ENCODE results near the gene MPST. TPM values are rescaled to one million over a fixed set of nuclear protein-coding genes. Genes with fewer than 3 reads are reported as not detected.
"Not testable (repeated sequence)": the region's sequence is repeated elsewhere in the genome, so short reads cannot be mapped to it uniquely, and the experiment has no call there.

Gene MPST
- polyA plus RNA-seq (ENCODE audit: insufficient read length in 3 of 3), result 10 to 100 TPM; 40.1 to 51.8 (median 45.6) TPM

DNA sequence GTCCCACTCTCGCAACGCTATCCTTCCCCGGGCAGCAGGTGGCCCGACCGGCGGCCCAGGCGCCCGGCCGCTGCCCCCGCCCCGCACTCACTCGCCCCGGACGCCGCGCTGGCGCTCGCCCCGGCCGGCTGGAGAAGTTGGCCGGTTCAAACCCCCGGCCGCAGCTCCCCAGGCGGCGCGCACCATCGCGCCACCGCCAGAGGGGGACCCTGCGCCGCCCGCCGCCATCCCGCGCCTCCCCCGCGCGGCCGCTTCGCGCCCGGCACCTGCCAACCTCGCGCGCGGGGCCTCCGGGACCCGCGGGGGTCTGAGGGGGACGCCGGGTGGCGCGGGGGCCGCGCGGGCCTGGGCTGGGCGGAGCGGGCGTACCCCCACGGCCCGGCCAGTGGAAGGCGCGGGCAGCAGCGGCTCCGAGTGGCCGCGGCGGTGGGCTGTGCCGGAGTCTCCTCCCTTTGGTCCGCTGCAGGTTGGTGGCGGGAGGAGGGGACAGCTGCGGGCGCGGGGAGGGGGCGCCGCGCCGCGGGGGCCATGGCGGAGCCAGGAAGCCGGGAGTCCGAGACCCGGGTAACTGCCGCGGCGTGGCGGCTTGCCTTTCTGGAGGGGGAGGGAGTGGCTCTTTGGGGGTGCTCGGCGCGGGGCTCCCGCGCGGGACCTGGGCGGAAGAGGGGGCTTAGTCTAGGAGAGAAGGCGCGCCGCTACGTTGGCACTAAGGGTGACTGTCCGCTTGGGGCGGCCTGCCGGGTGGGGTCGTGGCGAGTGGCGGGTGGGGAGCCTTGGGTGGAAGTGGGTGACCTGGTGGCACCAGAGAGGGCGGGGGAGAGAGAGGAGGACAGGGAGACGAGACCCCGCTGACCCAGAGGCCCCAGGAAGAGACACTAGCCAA is at the start of gene MPST, which contains the start of gene TST:
Gene MPST (plus strand): TSS at position 434 of the 883 bp plus-strand sequence. CDS start 95 bp downstream, at position 529.
Gene TST (minus strand): TSS at position 139 of the 883 bp plus-strand sequence. CDS start 715 bp downstream, outside the sequence.
- peak in 1 of 3 donors; percentile 70 for DNase-seq (ENCODE audit: low read depth in 3 of 3, low spot score in 2 of 3)

DNA sequence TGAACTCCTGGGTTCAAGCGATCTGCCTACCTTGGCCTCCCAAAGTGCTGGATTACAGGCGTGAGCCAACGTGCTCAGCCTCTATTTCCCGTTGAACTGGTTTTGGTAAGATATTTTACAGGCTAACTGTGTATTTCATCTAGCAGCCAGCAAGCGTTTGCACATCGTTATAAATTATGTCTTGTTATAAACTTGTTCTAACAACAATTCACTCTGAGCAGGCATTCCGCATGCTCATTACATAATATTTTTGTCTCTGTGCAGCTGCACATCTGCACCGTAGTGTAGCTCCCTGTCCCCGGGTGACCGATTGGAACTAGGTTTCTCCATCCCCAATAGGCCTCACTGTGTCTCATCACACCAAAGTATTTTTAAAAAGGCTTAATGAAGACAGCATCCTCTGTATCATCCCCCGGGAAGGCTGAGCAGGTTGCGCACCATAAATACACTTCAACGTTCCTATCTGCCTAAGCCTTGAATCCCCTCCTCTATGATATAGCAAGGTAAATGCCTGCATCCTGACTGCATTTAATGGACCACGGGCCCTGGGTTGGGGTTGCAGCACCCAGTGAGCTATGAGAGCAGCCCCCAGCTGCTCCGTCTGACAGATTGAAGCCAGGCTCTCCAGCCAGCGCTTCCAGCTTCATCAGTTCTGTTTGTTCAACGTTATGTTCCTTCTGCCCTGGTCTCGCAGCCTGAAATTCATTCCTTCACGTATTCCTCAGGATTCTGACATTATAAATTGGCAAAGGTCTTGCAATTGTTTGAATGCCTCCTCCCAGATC is 48.0 kb upstream of the MPST start:
- no peak for DNase-seq (ENCODE audit: low read depth in 3 of 3, low spot score in 2 of 3)

DNA sequence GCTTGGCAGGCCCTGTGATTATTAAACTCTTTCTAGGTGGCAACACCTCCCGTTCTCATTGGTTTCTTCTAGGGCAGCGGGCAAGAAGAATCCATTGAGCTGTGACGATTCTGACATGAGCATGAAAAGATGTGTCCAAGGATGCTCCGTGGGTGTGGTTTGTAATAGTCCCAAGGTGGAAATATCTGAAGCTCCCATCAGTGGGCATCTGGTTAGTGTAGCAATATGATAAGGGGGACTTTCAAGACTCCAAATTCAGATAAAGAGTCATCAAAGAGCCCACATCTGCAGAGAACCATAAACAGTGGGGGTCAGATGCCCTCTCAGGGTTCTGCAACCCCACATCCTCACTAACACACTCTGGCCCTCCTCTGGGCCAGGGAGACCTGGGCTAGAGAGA is 42.9 kb upstream of the MPST start:
- DNase-seq (ENCODE audit: low read depth in 3 of 3, low spot score in 2 of 3), result no peak

DNA sequence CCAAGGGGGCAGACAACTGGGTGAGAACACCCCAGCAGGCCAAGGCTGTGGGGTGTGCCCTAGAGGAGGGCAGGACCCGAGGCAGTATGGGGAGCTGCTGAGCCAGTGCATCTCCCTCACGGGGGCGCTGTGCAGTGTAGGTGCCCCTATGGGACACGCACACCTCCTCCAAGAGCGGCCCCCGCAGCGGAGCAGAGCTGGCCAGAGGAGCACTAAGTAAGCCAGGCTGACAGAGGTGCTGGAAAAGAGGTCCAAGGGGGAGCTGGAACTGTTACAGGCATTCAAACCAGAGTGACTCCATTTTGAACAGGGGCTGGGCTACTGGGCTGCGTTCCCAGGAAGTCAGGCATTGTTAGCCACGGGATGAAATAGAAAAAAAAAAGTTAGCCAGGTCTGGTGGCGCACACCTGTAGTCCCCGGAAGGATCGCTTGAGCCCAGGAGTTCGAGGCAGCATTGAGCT is 42.1 kb upstream of the MPST start:
- DNase-seq (ENCODE audit: low read depth in 3 of 3, low spot score in 2 of 3), result no peak

DNA sequence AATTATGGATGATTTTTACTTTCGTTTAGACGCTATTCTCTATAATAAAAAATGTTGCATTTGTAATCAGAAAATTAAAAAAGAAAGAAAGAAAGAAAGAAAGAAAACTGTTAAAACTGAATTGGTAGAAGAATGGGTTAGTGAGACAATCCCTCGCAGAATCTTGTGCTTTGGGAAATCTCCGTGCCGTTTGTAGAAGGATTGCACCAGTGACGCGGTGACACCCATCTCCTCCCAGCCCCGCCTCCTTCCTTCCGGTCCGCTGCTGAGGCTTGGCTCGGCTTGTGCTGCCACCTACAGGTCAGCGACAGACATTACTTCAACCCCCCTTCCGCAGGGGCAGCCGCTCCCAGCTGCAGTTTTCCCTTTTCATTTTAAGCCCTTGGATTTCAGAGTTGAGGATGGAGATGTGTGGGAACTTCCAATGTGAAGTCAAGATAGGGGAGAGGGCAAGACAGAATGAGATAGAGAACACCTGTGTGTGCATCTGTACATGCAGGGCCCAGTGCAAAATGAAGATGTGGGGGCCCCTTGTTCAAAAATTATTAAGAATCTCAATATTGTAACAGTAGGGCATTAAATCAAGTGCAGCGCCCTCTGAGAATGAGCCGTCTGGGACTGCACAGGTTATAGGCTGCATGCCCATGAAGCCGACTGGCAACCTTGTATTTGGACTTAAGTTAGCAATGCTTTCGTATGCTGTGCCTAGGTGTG is 41.4 kb upstream of the MPST start:
- peak; percentile 58 to 77 (median 68) for DNase-seq (ENCODE audit: low read depth in 3 of 3, low spot score in 2 of 3)

DNA sequence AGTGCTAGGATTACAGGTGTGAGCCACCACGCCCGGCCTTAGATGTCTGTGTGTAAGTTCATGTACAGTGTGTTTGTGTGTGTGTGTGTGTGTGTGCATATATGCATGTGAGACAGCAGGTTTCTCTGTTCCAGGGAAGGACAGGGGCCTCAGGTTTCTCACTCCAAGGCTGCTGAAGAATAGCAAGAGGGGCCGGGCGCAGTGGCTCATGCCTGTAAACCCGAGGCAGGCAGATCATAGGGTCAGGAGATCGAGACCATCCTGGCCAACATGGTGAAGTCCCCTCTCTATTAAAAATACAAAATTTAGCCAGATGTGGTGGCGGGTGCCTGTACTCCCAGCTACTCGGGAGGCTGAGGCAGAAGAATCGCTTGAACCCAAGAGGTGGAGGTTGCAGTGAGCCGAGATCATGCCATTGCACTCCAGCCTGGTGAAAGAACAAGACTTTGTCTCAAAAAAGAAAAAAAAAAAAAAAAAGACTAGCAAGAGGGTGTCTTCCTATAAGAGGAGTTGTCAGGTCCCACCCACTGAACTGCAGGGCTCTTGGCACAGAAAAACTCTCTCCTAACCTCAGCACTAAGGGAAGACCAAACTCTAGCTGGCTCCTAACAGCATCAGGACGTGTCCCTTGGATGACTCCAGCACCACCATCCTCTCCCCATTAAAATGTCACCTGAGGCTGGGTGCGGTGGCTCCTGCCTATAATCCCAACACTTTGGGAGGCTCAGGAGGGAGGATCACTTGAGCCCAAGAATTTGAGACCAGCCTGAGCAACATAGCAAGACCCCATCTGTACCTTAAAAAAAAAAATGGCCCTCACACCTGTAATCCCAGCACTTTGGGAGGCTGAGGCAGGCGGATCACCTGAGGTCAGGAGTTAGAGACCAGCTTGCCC is 40.3 kb upstream of the MPST start:
- no peak for DNase-seq (ENCODE audit: low read depth in 3 of 3, low spot score in 2 of 3)

DNA sequence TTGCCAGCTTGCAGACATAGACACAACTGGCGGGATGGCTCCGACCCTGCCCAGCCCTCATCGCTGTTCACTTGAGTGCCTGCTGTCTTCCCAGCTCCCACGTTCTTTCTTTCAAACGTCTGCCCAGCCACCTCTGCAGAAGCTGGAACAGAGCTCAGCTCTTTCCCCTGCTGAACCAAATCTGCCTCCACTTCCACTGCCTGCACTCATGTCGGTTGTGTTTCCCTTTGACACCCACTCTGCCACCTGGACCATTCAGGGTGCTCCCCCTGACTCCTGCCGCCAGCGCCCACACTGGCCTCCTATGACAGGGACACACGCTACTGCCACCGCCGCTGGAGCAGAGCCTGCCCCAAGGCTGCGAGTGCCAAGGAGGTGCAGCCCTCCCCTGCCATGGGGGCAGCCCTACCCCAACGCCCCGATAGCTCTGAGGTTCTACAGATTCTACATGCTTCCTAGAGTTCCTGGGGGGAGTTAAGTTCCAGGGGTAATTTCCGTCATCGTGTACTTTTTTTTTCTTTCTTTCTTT is 38.2 kb upstream of the MPST start:
- DNase-seq (ENCODE audit: low read depth in 3 of 3, low spot score in 2 of 3), result no peak

DNA sequence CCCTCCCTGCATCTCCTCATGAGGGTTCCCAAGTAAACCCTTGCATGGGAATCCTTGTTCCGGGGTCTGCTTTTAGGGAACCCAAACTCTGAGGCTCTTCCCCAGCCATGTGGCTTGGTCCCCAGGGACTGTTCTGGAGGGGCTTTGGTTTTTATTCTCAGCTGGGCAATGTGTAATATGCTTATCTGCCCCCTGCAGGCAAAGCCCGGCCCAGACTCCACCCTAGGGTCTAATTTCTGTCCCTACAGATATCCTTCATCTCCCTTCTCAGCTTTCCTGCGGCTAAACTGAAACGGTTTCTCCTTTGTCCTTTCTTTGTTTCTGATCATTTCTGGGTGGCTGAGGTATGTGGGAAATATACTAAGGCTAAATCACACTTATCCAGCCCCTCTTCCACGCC is 37.4 kb upstream of the MPST start:
- no peak for DNase-seq (ENCODE audit: low read depth in 3 of 3, low spot score in 2 of 3)

DNA sequence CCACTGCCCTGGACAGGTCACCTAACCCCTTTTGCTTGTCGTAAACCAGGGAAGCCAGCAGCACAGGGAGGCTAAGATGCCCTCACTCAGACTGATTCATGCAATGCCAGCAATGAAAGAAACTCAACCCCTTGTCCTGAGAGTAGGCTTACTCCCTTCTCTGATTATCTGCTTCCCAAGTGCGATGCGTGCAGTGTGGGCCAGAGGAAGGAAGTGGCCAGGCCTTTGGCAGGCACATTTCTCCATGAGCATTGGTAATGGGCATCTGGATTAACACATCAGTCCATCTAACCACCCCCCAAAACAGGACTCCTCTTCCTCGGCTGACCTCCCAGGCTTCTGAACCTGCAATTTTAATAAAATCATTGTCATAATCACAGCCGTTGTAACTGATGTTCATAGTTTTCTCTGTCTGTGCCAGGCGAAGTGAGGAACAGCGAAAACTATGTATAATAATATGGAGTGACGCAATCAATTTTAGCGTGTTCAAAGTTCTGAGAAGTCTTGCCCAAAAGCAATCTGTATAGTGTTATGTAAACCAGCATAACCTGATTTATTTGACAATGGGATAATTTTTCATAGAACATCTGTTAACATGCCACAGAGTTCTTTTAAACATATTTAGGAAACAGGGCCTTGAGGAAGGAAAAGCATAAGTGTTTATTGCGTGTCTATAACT is 34.2 kb upstream of the MPST start:
- no peak for DNase-seq (ENCODE audit: low read depth in 3 of 3, low spot score in 2 of 3)

DNA sequence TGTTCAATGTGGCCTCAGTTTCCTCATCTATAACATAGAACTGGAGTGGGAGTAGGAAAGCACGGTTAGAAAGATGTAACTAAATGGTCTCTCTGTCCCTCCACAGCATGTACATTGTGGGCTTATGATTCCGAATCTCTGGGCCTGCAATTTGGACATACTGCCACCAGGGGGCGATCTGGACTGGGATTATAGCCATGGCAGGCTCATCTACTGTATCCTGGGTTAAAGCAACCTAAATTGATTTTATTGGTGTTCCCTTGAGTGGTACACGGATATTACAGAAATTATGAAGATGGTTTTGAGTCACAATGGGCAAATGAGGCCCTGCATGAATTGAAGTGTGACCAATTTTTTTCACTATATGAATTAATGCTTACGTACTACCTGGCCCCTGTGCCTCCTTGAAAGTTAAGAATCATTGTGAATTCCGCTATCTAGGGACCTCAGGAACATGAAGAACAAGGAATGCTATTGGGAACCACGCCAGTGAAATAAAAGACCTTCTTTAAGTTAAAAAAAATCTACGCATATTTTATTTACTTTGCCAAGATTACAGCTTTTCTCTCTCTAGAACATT is 33.2 kb upstream of the MPST start:
- DNase-seq (ENCODE audit: low read depth in 3 of 3, low spot score in 2 of 3), result no peak

DNA sequence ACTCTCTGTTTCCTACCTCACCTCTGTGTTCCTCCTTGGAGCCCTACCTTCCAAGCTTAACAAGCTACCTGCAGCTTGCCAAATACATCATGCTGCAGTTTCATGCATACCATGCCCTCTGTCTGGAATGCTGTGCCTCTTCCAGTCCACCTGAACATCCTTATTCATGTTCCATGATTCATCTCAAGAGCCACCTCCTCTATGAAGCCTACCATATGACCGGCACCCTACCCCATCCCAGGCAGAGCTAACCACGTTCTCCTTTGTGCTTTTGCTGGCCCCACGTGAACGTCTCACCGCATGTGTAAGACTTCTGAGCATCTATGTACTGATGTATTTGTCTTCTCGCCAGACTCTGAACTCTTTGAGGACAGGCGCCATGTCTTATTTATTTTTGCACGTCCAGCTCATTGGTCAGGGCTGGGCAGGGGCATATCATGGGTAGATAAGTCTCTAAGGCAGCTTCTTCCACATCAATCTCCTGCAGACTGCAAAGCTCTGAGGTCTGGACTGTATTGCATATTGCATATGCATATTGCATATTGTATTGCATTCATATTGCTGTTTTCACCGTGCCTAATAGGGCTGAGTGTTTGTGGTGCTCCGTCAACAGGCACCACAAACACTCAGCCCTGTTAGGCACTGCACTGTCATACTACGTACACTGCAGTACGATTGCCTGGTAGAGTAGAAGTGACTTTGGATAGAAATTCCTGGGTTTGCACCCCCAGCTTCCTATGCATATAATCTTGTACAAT is 31.3 kb upstream of the MPST start:
- DNase-seq (ENCODE audit: low read depth in 3 of 3, low spot score in 2 of 3), result no peak

DNA sequence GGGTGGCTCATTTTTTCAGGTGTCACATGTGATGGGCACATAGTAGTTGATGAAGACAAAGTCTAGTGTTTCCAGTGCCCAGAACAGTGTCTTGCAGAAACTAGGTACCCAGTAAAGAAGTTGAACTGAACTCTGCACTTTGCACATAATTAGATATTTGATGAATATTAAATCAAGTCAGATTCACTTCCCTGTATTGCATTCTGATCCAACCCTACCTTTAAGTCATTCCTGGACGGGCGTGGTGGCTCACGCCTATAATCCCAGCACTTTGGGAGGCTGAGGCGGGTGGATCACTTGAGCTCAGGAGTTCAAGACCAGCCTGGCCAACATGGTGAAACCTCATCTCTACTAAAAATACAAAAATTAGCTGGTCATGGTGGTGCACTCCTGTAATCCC is 30.5 kb upstream of the MPST start:
- not testable (repeated sequence) for DNase-seq (ENCODE audit: low read depth in 3 of 3, low spot score in 2 of 3)

DNA sequence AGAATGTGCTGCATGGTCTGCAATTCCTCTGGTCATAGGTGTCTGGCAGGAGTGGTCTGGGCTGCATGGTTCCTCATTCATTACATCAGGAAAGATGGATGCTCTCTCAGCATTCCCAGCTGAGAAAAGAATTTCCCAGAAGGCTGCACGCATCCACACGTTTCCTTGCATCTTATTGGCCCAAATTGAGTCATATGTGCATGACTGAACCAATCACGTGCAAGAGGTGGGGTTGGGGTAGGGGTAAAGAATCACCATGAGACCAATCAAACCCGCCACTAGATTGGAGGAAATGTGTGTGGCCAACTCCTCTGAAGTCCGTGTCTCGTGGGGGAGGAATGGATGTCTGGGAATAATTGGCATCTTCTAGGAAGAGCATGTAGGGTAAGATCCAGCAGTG is 29.1 kb upstream of the MPST start:
- DNase-seq (ENCODE audit: low read depth in 3 of 3, low spot score in 2 of 3), result no peak

DNA sequence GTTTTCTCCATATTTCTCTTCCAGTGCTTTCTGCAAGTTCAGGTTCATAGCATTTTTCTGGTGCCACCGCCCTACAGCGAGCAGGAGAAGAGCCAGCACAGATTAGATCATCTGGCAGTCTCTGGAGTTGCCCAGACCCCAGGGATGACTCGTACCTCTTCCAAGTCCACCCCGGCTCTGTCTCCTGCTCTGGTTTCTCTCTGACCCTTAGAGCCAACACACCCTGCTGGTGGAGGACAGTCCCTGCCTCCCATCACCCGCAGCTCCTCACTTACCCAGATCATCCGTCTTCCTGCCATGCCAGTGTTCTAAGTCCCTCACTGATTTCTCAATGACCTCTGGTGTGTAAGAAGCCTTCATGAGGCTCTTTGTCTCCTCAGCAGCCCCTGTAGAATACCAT is 28.3 kb upstream of the MPST start:
- DNase-seq (ENCODE audit: low read depth in 3 of 3, low spot score in 2 of 3), result no peak

DNA sequence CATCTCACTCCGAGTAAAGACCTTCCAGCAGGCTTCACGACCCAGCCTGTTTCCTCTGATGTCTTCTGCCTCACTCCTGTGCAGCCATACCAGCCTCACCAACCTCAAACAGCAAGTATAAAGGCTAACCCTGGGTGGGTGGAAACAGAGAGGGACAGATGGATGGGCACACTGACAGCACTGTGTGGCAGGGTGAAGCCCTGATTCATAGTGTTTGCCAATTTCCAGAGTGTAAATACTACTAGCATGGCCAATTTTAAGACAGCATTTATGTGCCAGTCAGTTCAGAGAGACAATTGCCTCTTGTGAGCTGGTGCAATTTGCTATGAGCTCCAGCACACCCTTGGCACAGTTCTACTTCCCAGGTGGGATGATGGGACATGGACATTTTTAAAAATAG is 21.8 kb upstream of the MPST start:
- DNase-seq (ENCODE audit: low read depth in 3 of 3, low spot score in 2 of 3), result no peak

DNA sequence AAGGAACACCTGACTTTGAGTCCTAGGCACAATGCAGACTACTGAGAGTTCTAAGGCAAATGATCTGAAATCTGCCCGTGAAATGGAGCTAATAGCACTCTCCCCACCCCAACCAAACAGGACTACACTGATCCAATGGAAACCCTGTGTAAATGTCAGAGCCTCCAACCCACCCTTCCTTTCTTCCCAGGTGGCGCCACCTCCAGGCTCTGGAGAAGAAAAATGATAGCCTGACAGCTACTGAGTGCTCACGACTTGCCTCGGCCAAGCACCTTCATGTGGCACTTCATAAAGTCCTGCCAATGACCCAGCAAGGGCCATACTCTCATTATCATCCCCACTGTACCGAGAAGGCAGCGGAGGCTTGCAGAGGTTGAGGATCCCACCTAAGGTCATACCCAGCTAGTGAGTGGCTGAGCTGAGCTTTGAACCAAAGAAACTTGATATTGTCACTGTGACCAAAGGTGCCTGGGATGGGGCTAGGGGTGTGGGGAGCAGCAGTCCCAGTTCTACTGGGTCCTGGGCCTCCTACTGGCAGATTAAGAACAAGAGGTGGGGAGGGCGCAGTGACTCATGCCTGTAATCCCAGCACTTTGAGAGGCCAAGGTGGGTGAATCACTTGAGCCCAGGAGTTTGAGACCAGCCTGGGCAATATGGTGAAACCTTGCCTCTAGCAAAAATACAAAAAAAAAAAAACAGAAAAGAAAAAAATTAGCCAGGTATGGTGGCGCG is 20.8 kb upstream of the MPST start:
- DNase-seq (ENCODE audit: low read depth in 3 of 3, low spot score in 2 of 3), result no peak

DNA sequence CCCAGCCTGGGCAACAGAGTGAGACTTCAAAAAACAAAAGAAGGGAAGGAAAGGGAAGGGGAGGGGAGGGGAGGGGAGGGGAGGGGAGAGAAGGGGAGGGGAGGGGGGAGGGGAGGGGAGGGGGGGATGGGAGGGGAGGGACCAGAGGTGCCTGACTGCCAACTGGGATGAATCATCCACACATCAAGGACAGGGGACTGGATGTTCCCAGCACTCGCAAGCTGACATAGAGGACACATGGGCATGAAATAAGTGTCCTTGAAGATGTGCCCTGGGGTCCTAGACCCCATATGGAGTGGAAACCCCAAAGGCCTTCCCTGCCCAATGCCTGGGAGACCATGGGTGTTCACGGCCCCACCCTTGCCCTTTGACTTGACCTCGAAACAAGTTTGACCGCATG is 20.1 kb upstream of the MPST start:
- DNase-seq (ENCODE audit: low read depth in 3 of 3, low spot score in 2 of 3), result no peak

Data from right renal cortex interstitium (tissue), 3 donors.